Measurements from ENCODE around the gene MTUS2. TPM values are rescaled to one million over a fixed set of nuclear protein-coding genes. Genes with fewer than 3 reads are reported as not detected.

MTUS2 gene
- total RNA-seq, 2 donors from 2014 or later, result 1.6 to 4.8 TPM

GRCh38 chr13:29502391-29503008, 682.4 kb downstream of the MTUS2 start:
- no peak overlapping the region for H3K4me3 ChIP-seq
- 95% methylated on average over 13 of the region's 13 CpGs for WGBS
- H3K27me3 ChIP-seq (replicated peaks; ENCODE audit: insufficient read depth), result no peaks in the 10 kb centered on the region
- H3K36me3 ChIP-seq, result no peaks in the 10 kb centered on the region
- no peaks in the 10 kb centered on the region for H3K9me3 ChIP-seq
- TF ChIP-seq CTCF (IDR thresholded peaks at IDR 0.05), result no peak
- TF ChIP-seq POLR2AphosphoS5 (IDR thresholded peaks at IDR 0.05), result no peak
- TF ChIP-seq POLR2A (IDR thresholded peaks at IDR 0.05), result no peak
- DNase-seq (ENCODE audit: low spot score), result no peak
- no peak overlapping the region for H3K27ac ChIP-seq
- intact Hi-C loops (cut with DNase I), result no loop called here
- no peaks in the 10 kb centered on the region for H3K4me1 ChIP-seq (replicated peaks)

GRCh38 chr13:29503041-29503837, 683.1 kb downstream of the MTUS2 start:
- no peak for DNase-seq (ENCODE audit: low spot score)
- TF ChIP-seq POLR2AphosphoS5 (IDR thresholded peaks at IDR 0.05), result no peak
- TF ChIP-seq CTCF (IDR thresholded peaks at IDR 0.05), result no peak
- no peak for TF ChIP-seq POLR2A (IDR thresholded peaks at IDR 0.05)
- Histone ChIP-seq H3K4me1 (replicated peaks) (no peaks in the 10 kb centered on the region), H3K9me3 (no peaks in the 10 kb centered on the region), H3K27ac (no peak overlapping the region), H3K4me3 (no peak overlapping the region), H3K36me3 (no peaks in the 10 kb centered on the region), H3K27me3 (replicated peaks; ENCODE audit: insufficient read depth) (no peaks in the 10 kb centered on the region)
- WGBS, result 46% methylated on average over 32 of the region's 32 CpGs
- intact Hi-C loops (cut with DNase I), result no loop called here

DNA sequence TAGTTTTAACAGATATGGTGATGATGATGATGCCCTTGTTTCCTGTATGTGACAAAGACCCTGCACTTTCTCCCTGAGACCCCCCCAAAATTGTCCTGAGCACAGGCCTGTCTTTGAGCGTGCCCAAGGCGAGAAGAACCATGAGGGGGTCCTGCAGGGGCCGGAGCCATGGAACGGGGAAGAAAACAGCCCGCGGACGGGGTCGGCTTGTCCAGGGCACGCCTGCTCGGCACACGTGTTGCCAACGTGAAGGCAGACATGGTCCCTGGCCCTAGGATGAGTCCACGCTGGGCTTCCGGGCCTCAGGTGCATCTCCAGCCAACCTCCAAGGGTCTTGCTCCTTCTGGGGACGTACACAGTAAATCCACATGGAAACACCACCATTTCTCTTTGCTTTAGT, 684.6 kb downstream of the MTUS2 start:
- TF ChIP-seq CTCF (IDR thresholded peaks at IDR 0.05) (no peak), POLR2AphosphoS5 (IDR thresholded peaks at IDR 0.05) (no peak), POLR2A (IDR thresholded peaks at IDR 0.05) (no peak)
- DNase-seq (ENCODE audit: low spot score), result no peak
- no peak overlapping the region for H3K27ac ChIP-seq
- no peaks in the 10 kb centered on the region for H3K27me3 ChIP-seq (replicated peaks; ENCODE audit: insufficient read depth)
- H3K4me3 ChIP-seq, result no peak overlapping the region
- H3K4me1 ChIP-seq (replicated peaks), result no peaks in the 10 kb centered on the region
- 94% methylated on average over 15 of the region's 15 CpGs for whole genome bisulfite sequencing
- no peaks in the 10 kb centered on the region for H3K36me3 ChIP-seq
- H3K9me3 ChIP-seq, result no peaks in the 10 kb centered on the region
- intact Hi-C loops (cut with DNase I), result no loop called here

GRCh38 chr13:29505511-29505910, 685.4 kb downstream of the MTUS2 start:
- 70% methylated on average over 17 of the region's 17 CpGs for WGBS
- intact Hi-C loops (cut with DNase I), result no loop called here

More at GRCh38 chr13:29505511-29505910, 685.4 kb downstream of the MTUS2 start:
- Histone ChIP-seq H3K9me3 (no peaks in the 10 kb centered on the region), H3K4me3 (no peak overlapping the region), H3K4me1 (replicated peaks) (no peaks in the 10 kb centered on the region), H3K36me3 (no peaks in the 10 kb centered on the region), H3K27me3 (replicated peaks; ENCODE audit: insufficient read depth) (no peaks in the 10 kb centered on the region), H3K27ac (no peak overlapping the region)
- no peak for DNase-seq (ENCODE audit: low spot score)
- TF ChIP-seq POLR2A (IDR thresholded peaks at IDR 0.05), result no peak
- no peak for TF ChIP-seq CTCF (IDR thresholded peaks at IDR 0.05)
- TF ChIP-seq POLR2AphosphoS5 (IDR thresholded peaks at IDR 0.05), result no peak
